Hematopoietic multipotent progenitor cell treated with erythropoietin and hydrocortisone succinate and interleukin-3 and kit ligand, for 8 days (in vitro differentiated cells): ENCODE measurements around the gene SGMS2.
A peak's percentile ranks its signal among the peaks of the same experiment; 100 is the strongest.
"Not testable (repeated sequence)": the region's sequence is repeated elsewhere in the genome, so short reads cannot be mapped to it uniquely, and the experiment has no call there.

Experiments
- DNase-seq: peaks from one replicate; pipeline ENCODE4 v3.0.0-alpha.2; 2015

SGMS2 gene

GRCh38 chr4:107916623-107917022 lies 91.9 kb downstream of the SGMS2 start:
- no peak for DNase-seq

GRCh38 chr4:107917500-107917899 lies 92.8 kb downstream of the SGMS2 start:
- no peak for DNase-seq

DNA sequence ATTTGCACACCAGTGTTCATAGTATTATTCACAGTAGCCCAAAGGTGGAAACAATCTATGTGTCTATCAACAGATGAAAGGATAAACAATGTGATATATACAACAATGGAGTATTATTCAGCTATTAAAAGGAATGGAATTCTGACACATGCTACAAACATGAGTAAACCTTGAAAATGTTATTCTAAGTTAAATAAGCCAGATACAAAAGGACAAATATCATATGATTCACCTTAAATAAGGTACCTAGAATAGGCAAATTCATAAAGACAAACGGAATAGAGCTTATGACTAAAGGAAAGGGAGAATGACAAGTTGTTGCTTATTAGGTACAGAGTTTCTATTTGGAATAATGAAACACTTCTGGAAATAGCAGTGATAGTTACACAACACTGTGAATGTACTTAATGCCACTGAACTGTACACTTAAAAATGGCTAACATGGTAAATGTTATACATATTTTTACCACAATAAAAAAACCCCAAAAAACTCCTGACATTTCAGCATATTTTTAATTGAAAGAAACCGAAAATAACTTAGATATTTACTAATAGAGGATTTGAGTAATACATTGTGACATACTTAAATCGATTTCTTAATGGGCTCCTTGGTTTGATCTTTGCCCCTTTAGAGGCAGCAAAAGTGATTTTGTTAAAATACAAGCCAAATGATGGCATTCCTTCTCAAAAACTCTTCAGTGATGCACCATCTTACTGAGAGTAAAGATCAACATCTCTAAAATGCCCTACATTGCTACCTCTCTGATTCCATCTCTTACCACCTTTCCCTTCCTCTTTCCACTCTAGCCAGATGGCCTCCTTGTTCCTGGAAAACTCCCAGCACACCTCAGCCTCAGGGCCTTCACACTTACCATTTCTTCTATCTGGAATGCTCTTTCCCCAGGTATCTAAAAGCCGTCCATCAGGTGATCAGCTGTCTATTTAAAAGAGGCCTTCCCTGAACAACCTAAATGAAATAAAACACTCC lies 98.0 kb downstream of the SGMS2 start:
- no peak for DNase-seq

GRCh38 chr4:107925713-107926112 lies 101.0 kb downstream of the SGMS2 start:
- DNase-seq: not testable (repeated sequence)

- DNase-seq: not testable (repeated sequence)
Observed at GRCh38 chr4:107926875-107927274, 102.1 kb downstream of the SGMS2 start.

- peak; percentile 60 for DNase-seq
Observed at GRCh38 chr4:107930821-107931774, 106.4 kb downstream of the SGMS2 start, which contains the start of gene CYP2U1. Gene CYP2U1, plus strand, starts transcription at chr4:107931549. Its CDS starts 95 bp downstream, at chr4:107931644.

- DNase-seq: no peak
Observed at GRCh38 chr4:107931775-107932321, 107.1 kb downstream of the SGMS2 start.

GRCh38 chr4:107935246-107935645 lies 110.5 kb downstream of the SGMS2 start:
- no peak for DNase-seq

GRCh38 chr4:107937040-107937439 lies 112.3 kb downstream of the SGMS2 start:
- DNase-seq: no peak

GRCh38 chr4:107939307-107939706 lies 114.6 kb downstream of the SGMS2 start:
- no peak for DNase-seq

DNA sequence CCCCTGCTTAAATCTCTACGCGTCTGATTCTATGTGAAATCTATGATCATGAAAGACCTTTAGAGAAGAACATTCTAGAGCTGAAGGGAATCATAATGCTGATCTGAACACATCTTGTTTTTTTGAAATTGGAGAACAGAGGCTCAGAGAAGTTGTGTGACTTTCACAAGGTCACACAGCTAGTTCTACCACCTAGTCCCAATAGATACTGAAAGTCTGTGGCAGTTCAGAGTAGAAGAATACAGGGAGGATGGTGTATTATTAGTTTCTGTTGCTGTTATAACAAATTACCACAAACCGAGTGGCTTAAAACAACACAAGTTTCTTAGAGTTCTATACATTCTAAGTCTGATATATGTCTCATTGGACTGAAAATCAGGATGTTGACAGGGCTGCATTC lies 121.1 kb downstream of the SGMS2 start:
- no peak for DNase-seq

DNA sequence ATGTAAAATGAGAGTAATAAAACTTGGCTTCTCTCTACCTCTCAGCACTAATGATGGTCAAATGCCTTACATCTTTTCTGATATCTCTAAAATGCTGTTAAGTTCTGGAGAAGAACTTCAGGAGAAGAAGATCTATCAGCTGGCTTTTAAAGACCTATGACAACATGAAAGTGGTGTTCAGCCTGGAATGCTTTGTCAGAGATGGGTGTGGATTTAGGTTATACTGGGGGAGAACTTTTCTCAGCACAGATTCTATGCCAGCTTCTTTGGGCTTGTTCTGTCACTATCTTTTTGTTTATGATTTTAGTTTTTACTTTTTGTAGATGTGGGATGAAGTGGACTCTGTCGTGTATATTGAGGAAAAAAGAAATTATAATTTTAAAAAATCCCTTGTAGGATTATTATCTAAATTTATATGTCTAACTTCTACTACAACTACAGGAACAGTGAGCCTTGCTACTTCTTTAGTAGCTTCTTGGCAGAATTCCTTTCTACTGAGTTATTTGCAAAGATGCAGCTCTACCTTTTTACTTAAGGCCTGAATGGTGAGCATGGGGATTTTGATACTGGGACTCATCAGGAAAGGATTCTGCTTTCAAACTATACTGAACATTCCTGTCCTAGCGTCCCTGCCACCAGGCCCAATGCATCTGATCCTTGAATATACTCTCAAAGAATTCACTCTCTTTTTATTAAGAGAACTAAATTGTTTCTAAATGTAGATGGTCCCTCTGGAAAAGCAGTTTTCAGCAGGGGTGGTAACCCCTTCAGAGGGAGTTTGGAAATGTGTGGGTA lies 126.2 kb downstream of the SGMS2 start:
- no peak for DNase-seq

DNA sequence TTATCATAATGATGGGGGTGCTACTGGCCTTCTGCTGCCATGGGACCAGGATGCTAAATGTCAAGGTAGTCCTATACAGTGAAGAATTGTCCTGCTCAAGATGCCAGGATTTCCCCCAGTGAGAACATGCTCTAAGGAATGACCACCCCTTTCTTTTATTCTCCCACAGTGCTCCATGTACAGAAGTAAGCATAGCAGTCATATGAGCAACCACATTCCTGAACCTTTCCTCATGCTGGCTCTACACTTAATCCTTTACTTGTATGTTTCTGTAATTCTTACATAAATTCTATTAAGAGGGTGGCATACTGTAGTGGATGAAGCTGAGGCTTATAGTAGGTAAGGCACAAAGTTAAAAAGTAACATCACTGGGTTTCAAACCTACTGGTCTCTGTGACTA lies 126.8 kb downstream of the SGMS2 start:
- DNase-seq: no peak

DNA sequence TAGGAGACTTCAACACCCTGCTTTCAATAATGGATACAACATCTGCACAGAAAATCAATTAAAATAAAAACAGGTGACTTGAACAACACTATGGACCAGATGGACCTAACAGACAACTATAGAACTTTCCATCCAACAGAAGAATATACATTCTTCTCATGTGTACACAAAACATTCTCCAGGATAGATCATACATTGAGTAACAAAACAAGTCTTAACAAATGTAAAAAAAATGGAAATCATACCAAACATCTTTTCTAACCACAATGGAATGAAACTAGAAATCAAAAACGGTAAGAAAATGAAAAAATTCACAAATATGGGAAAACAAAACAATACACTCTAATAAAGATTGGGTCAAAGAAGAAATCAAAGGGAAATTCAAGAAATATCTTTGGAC lies 131.3 kb downstream of the SGMS2 start:
- no peak for DNase-seq
